ENCODE measurements around the gene PRELID2.

- TF ChIP-seq YY1 (IDR thresholded peaks at IDR 0.05; ENCODE audit: insufficient read depth, insufficient read length) (no peak), ZNF274 (IDR thresholded peaks at IDR 0.05; ENCODE audit: low read depth, low read length) (no peak), SUZ12 (IDR thresholded peaks at IDR 0.05; ENCODE audit: extremely low read depth, insufficient read depth, insufficient read length) (no peak)
Observed at GRCh38 chr5:145762833-145763232, 72.3 kb downstream of the PRELID2 start.
